Smooth muscle cell of the brain vasculature (primary cell): ENCODE data around the gene DMKN.
"Not testable (repeated sequence)": the region's sequence is repeated elsewhere in the genome, so short reads cannot be mapped to it uniquely, and the experiment has no call there.

Experiments used
- DNase-seq: peaks from one replicate; pipeline ENCODE4 v3.0.0-alpha.2; 2012; ENCODE audit warnings: low read depth, low spot score

The DMKN gene

DNA sequence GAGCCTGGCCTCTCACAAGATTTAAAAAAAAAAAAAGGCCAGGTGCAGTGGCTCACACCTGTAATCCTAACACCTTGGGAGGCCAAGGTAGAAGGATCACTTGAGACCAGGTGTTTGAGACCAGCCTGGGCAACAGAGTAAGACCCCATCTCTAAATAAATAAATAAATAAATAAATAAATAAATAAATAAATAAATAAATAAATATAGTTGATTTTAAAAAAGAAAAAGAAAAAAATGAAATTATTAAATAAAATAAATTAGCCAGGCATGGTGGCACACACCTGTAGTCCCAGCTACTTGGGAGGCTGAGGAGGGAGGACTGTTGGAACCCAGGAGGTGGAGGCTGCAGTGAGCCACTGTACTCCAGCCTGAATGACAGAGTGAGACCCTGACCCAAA lies 51.7 kb downstream of the DMKN start:
- not testable (repeated sequence) for DNase-seq

DNA sequence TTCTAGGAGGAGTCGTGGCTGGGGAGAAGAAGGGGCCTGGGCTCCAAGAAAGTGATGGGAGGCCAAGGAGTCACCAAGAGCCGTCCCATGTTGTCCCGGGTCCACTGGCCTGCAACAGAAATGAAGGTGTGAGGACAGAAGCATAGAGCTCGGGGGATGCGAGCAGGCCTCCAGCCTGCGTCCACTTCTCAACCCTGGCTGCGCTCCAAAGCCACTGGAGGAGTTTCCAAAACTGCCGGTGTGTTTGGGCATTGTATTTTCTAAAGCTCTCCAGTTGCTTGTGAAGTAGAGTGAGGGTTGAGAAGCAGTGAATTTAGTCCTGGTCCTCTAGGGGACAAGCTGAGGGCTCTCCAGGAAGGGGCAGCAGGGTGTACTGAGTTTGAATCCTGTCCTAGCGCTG lies 52.4 kb downstream of the DMKN start:
- DNase-seq: no peak

DNA sequence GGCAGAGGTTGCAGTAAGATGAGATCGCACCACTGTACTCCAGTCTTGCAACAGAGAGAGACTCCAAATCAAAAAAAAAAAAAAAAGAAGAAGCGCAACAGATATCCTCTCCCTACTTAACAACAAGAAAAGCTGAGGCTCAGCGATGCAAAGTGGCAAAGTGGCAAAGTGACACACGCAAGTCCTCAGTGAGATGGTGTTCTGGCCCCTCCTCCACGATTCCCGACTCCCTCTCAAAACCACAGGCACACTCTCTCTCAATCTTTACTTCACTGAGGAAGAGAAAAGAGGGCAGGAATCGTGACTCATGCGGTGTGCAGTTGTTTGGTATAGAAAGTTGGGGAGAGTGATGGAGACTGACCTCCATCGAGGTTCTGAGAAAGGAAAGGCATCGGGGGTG lies 52.8 kb downstream of the DMKN start:
- DNase-seq: no peak

DNA sequence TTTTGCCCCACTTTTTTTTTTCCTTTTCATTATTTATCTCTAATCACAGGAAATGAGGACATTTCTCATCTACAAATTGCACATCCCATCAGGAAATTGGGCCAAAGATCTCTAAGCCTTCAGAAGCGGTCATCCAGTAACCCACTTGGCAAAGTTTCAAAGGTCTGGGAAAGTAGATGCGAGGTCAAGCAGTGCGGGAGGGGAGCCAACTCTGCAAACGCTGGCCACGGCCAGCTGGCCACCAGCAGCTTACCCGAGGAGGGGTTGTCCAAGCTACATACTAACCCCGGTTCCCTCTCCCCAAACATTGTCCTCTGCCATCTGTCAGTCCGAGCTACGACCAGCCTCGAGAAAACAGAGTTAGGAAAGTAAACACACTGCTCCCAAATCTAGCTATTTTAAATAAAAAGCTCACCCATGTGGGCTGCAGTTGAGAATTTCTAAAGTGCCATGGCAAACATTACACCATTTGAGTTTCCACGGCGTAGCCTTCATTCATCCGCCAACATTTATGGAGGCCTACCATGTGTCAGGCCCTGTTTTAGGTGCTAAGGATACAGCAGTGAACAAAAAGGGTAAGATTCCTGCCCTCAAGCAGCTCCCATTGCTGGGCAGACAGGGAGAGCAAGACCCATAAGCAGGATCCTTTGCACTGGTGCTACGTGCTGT lies 53.9 kb downstream of the DMKN start:
- no peak for DNase-seq

DNA sequence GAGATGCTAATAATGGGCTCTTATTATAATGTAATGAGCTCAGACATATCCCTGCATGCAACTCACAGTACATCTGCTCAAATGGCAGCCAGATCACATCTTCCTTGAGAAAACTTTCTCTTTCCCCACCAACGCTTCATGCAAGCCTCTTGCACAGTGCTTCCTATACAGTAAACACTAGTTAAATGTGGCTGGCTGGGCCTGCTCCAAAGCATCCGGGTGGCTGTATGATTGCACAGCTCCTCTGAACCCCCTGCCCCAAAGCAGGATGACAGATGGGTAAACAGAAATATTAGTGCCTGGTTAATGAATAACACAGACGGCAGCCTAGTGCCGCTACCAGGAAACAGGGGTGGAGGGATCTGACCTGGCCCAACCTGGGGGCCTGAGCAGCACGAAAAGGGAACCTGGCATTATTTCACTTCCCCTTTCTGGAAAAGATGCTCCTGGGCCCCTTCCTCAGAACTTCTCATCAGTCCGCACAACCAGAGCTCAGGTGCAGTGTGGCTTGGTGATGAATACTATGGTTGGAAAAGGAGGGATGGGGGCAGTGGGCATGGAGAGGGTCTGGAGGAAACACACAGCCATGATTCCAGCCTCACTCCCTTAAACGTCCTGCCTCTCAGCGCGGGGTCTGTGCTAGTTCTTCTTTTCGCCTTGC lies 54.6 kb downstream of the DMKN start:
- DNase-seq: no peak

DNA sequence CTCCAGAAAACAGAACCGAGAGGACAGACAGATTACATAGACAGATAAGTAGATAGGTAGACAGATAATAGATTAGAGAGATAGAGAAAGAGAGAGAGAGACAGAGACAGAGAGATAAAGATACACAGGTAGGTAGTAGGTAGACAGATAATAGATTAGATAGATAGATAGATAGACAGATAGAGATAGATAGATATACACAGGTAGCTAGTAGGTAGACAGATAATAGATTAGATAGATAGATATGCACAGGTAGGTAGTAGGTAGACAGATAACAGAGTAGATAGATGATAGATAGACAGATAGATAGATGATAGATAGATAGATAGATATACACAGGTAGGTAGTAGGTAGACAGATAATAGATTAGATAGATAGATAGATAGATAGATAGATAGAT lies 55.3 kb downstream of the DMKN start:
- no peak for DNase-seq

DNA sequence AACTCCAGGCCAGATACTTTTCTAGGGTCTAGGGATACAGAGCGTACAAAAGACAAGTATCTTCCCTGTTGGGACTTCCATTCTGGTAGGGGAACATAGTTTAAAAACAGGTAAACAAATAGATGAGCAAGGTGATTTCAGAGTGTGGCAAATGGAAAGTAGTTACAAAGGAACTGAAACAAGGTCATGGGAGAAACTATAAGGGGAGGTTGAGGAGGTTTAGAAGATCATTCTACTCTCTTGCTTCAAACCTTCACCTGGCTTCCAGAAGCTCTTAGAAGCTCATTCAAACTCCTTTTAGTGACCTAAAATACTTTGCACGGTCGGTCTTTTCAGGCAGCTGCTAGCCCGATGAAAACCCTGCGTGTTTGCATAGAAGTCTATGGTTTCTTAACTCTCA lies 56.3 kb downstream of the DMKN start:
- no peak for DNase-seq

DNA sequence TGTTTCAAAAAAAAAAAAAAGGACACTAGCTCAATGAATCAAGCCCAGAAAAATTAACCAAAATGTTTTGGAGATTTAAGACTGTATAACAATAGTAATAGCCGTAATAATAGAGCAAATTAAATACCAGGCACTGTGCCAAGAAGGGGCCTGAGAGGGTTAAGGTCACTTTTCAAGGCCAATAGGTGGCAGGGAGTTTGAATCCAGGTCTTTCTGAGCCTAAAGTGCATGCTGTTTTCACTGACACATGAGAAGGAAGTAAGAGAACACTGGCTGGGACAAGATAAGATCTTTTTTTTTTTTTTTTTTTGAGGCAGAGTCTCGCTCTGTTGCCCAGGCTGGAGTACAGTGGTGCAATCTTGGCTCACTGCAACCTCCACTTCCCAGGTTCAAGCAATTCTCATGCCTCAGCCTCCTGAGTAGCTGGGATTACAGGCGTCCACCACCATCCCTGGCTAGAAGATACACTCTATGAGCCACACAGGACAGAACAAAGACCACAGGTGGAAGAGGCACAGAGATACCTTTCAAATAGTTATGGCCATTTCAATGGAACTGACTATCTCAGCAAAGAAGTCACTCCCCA lies 57.7 kb downstream of the DMKN start:
- no peak for DNase-seq

DNA sequence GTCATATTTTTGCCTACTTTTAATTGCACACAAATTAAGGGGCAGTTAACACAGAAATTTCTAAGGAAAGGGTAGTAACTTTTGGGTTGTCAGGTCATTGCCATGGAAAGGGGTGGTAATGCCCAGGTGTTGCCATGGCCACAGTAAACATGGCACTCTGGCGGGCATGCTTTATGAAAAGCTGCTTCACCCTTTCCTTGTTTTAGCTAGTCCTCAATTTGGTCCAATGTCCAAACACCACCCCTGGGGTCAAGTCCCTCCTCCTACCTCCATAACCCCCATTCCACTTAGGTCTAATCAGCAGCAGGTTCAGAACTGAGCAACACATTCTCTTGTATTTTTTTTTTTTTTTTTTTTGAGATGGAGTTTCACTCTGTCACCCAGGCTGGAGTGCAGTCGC lies 58.8 kb downstream of the DMKN start:
- DNase-seq: no peak

DNA sequence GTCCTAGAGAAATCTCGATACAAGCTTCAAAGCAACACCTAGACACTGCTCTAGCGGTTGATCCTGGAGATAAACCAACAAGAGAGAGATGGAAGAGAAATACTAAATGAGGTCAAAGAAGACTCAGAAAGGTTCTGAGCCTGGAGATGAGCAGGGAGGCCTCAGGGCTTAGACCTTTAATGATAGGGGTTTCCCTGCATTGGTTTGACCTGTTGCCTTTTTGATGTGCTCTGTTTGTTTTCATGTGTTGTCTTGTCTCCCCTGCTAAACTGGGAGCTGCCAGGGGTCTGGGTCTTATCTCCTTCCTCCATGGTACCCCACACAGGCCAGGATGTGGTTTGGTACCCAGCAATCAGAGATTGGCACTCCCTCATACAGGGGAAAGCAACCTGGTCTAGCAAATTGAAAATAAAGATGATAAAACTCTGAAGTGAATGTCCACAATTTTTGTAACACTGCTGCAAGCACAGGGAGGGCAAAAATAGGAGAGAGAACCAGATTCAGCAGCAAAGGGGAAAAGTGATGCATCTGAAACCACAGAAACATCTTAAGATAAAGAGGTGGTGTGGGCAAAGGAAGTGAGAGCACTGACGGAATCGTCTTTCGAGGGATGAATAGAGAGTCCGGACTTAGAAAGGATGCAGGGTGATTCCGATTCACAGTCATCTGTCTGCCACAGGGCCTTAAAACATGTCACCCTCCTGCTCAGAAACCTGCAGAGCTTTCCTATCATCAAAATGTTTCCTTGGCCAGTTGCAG lies 61.9 kb downstream of the DMKN start:
- no peak for DNase-seq

DNA sequence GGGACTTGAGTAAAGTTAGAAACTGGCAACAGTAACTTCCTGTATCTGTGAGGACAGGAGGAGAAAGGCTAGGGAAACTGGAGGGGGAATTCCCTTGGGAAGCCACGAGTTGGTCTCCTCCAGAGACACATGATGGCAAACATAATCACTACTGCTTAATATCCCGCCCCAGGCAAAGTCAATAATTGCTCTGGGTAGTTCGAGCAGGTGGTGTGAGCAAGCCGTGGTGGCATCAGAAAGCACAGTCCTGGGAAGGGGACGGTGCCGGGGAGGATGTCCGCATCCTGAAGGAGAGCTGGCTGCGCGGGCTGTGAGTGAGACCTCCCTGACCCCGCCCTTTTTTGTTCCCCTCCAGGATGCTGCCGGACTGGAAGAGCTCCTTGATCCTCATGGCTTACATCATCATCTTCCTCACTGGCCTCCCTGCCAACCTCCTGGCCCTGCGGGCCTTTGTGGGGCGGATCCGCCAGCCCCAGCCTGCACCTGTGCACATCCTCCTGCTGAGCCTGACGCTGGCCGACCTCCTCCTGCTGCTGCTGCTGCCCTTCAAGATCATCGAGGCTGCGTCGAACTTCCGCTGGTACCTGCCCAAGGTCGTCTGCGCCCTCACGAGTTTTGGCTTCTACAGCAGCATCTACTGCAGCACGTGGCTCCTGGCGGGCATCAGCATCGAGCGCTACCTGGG lies 63.9 kb downstream of the DMKN start:
- no peak for DNase-seq

DNA sequence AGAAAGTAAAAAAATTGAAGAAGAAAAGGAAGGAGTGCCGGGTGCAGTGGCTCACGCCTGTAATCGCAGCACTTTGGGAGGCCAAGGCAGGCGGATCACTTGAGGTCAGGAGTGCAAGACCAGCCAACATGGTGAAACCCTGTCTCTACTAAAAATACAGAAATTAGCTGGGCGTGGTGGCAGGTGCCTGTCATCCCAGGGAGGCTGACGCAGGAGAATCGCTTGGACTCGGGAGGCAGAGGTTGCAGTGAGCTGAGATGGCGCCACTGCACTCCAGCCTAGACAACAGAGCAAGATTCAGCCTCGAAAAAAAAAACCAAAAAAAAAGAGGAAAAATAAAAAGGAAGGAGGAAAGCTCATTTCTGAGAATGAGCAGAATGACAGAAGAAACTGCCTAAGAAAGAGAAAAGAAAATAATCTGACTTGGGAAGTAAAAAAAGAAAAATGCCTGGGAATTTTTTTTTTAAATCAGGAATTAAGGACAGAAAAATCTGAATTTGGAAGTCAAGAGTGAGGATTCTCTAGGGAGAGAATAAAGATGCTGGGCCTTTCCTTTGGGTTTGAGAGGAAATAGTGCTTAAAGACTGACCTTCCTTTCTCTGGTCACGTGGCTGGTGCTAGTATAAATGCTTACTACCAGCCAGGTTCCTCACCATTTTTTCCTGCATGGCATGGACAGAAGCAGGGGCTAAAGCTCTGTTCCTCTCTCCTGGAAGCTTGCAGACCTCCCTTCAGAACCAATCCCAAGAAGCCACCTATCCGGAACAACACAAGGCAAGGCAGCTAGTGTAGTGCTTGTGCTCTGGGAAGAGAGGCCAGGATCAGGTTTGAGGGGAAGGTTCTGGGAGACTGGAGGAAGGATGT lies 65.6 kb downstream of the DMKN start, which contains the start of gene FFAR2:
Gene FFAR2 (plus strand): TSS at position 652 of the 864 bp plus-strand sequence. CDS start 1,458 bp downstream, outside the sequence.
- DNase-seq: no peak
